Astrocyte (in vitro differentiated cells and primary cell): ENCODE results near the gene BAG5. TPM values are rescaled to one million over a fixed set of nuclear protein-coding genes. Genes with fewer than 3 reads are reported as not detected.

ENCODE experiments used
- DNase-seq: peaks from one replicate; pipeline ENCODE4 v3.0.0-alpha.2; 2010; ENCODE audit warnings: low read depth
- FAIRE-seq: peaks from 2 replicates; lab custom pipeline; 2011; peaks lifted over from hg19 to GRCh38; lab: Jason Lieb, UNC
- H2AFZ ChIP-seq: 2 replicates; pipeline ENCODE4 v1.6.0; 2012; ENCODE audit warnings: low read depth, low read length, inconsistent platforms
- H3K27ac ChIP-seq: 2 replicates; pipeline ENCODE4 v1.5.1; 2011; ENCODE audit warnings: low read depth, low read length, inconsistent platforms
- H3K27me3 ChIP-seq: 2 replicates; pipeline ENCODE4 v1.6.0; 2011; ENCODE audit warnings: low read length, inconsistent platforms; ENCODE audit not compliant: insufficient read depth
- H3K36me3 ChIP-seq: 2 replicates; pipeline ENCODE4 v1.5.1; 2011; ENCODE audit warnings: low read length, inconsistent platforms; ENCODE audit not compliant: insufficient read depth
- H3K4me1 ChIP-seq: 2 replicates; pipeline ENCODE4 v1.5.1; 2011; ENCODE audit warnings: low read length, inconsistent platforms; ENCODE audit not compliant: insufficient read depth
- H3K4me2 ChIP-seq: 2 replicates; pipeline ENCODE4 v1.6.0; 2012; ENCODE audit warnings: low read length, inconsistent platforms
- H3K4me3 ChIP-seq: 2 replicates; pipeline ENCODE4 v1.5.1; 2011; ENCODE audit warnings: low read depth, mild to moderate bottlenecking, low read length, inconsistent platforms; ENCODE audit not compliant: insufficient read depth
- H3K79me2 ChIP-seq: 2 replicates; pipeline ENCODE4 v1.6.0; 2012; ENCODE audit warnings: mild to moderate bottlenecking, low read length, inconsistent platforms; ENCODE audit not compliant: insufficient read depth
- H3K9ac ChIP-seq: 2 replicates; pipeline ENCODE4 v1.6.0; 2012; ENCODE audit warnings: mild to moderate bottlenecking, low read length, inconsistent platforms
- H3K9me3 ChIP-seq: 2 replicates; pipeline ENCODE4 v1.5.1; 2012; ENCODE audit warnings: low read depth, mild to moderate bottlenecking, low read length, inconsistent platforms; ENCODE audit not compliant: insufficient read depth
- H4K20me1 ChIP-seq: 2 replicates; pipeline ENCODE4 v1.6.0; 2012; ENCODE audit warnings: low read length, inconsistent platforms; ENCODE audit not compliant: insufficient read depth
- H3K27ac Mint-ChIP-seq: one replicate; pipeline ENCODE4 v1.8.0; 2021; ENCODE audit warnings: mild to moderate bottlenecking, mixed read lengths; ENCODE audit not compliant: unreplicated experiment
- H3K27me3 Mint-ChIP-seq: one replicate; pipeline ENCODE4 v1.8.0; 2021; ENCODE audit warnings: low read depth, mixed read lengths; ENCODE audit not compliant: unreplicated experiment
- H3K36me3 Mint-ChIP-seq: one replicate; pipeline ENCODE4 v1.8.0; 2021; ENCODE audit warnings: low read depth, mixed read lengths; ENCODE audit not compliant: unreplicated experiment
- H3K4me1 Mint-ChIP-seq: one replicate; pipeline ENCODE4 v1.8.0; 2021; ENCODE audit warnings: low read depth, mixed read lengths; ENCODE audit not compliant: unreplicated experiment
- H3K4me3 Mint-ChIP-seq: one replicate; pipeline ENCODE4 v1.8.0; 2021; ENCODE audit warnings: mild to moderate bottlenecking, moderate library complexity, mixed read lengths; ENCODE audit not compliant: unreplicated experiment
- H3K9me3 Mint-ChIP-seq: one replicate; pipeline ENCODE4 v1.8.0; 2021; ENCODE audit warnings: mild to moderate bottlenecking, mixed read lengths; ENCODE audit not compliant: unreplicated experiment
- EZH2 ChIP-seq: IDR thresholded peaks from 2 replicates; pipeline ENCODE4 v1.6.1; 2012; ENCODE audit warnings: mild to moderate bottlenecking, low read length, inconsistent platforms; ENCODE audit not compliant: insufficient read depth
- total RNA-seq: library from RNA; stranded (reverse); gene quantifications from 2 replicates; pipeline ENCODE4 v1.2.1, GENCODE V29; 2021
- TF ChIP-seq, protein P1 (sequence below): IDR thresholded peaks from 2 replicates; pipeline ENCODE4 v1.5.1; 2011; ENCODE audit warnings: low read depth, mild to moderate bottlenecking, inconsistent platforms, low read length, moderate library complexity; ENCODE audit not compliant: insufficient read depth

BAG5 gene
- total RNA-seq, 1 donor from 2014 or later, result 35.2 TPM

GRCh38 chr14:103516426-103517173, 45.9 kb downstream of the BAG5 start:
- FAIRE-seq (no peak), DNase-seq (no peak)
- Histone ChIP-seq H3K27ac (no peak overlapping the region), H3K9ac (no peak overlapping the region), H3K27me3 (no peaks in the 10 kb centered on the region), H3K4me1 (peaks cover 34% of the 10 kb centered on the region), H3K4me2 (no peak overlapping the region), H2AFZ (no peak overlapping the region), H3K79me2 (no peaks in the 10 kb centered on the region), H3K36me3 (no peaks in the 10 kb centered on the region), H3K9me3 (no peaks in the 10 kb centered on the region), H3K4me3 (no peak overlapping the region), H4K20me1 (peaks cover 66% of the 10 kb centered on the region)
- TF ChIP-seq, protein P1, sequence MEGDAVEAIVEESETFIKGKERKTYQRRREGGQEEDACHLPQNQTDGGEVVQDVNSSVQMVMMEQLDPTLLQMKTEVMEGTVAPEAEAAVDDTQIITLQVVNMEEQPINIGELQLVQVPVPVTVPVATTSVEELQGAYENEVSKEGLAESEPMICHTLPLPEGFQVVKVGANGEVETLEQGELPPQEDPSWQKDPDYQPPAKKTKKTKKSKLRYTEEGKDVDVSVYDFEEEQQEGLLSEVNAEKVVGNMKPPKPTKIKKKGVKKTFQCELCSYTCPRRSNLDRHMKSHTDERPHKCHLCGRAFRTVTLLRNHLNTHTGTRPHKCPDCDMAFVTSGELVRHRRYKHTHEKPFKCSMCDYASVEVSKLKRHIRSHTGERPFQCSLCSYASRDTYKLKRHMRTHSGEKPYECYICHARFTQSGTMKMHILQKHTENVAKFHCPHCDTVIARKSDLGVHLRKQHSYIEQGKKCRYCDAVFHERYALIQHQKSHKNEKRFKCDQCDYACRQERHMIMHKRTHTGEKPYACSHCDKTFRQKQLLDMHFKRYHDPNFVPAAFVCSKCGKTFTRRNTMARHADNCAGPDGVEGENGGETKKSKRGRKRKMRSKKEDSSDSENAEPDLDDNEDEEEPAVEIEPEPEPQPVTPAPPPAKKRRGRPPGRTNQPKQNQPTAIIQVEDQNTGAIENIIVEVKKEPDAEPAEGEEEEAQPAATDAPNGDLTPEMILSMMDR, result no peak
- TF ChIP-seq EZH2, result no peak
- Mint-ChIP-seq H3K4me1 (peaks cover 21% of the 10 kb centered on the region), H3K36me3 (peaks cover 11% of the 10 kb centered on the region), H3K9me3 (no peaks in the 10 kb centered on the region), H3K27me3 (no peaks in the 10 kb centered on the region), H3K27ac (peak overlapping the region; percentile 95), H3K4me3 (peak overlapping the region; percentile 27)

DNA sequence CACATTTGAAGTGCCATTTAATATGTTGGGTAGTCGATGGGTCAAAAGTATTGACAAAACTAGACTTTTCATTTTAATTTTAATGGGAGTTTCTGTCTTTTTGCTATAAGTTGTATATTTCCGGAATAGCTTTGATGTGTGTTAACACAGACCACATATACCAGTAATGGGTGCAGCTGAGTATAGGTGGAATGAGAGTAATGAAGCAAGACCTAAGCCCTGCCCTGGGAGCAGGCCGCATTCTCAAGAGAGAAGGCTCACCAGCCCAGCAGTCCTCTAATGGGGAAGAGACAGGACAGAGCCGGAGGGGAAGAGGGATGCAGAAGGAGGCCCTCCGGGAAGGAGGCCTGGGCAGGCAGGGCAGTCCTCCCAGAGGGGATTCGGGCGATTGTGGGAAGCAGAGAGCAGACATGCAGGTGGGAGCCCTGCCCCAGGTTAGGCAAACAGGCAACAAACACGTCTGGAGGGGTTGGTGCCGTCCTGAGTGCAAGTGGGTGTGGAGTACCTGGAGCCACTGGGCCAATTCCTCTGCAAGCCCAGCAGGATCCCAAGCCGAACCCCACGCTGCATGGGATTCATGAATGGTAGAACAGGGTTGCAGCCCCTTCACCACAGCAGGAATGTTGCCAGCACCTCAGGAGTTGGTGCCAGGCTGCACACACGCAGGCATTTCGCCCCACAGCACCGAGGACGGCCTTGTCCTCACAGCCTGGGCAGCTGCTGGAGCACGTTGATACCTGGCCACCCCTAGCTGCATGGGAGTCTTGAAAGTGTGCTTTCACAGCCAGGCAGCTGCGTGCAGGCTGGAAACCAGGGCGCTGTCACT, 47.6 kb downstream of the BAG5 start:
- DNase-seq (no peak), FAIRE-seq (no peak)
- no peaks in the 10 kb centered on the region for H3K27me3 ChIP-seq
- no peak overlapping the region for H3K4me3 Mint-ChIP-seq
- H3K9ac ChIP-seq, result no peak overlapping the region
- TF ChIP-seq, protein P1, result no peak
- no peak for TF ChIP-seq EZH2
- H3K79me2 ChIP-seq, result no peaks in the 10 kb centered on the region
- H3K4me1 Mint-ChIP-seq, result peaks cover 19% of the 10 kb centered on the region
- H3K36me3 ChIP-seq, result peaks cover 5% of the 10 kb centered on the region
- no peak overlapping the region for H3K4me3 ChIP-seq
- H3K9me3 ChIP-seq, result no peaks in the 10 kb centered on the region
- no peak overlapping the region for H2AFZ ChIP-seq
- peaks cover 61% of the 10 kb centered on the region for H4K20me1 ChIP-seq
- H3K4me2 ChIP-seq, result no peak overlapping the region
- H3K27ac Mint-ChIP-seq, result no peak overlapping the region
- H3K4me1 ChIP-seq, result peaks cover 28% of the 10 kb centered on the region
- H3K27me3 Mint-ChIP-seq, result no peaks in the 10 kb centered on the region
- H3K27ac ChIP-seq, result no peak overlapping the region
- peaks cover 20% of the 10 kb centered on the region for H3K36me3 Mint-ChIP-seq
- H3K9me3 Mint-ChIP-seq, result no peaks in the 10 kb centered on the region
